ENCODE data around the gene PLEKHA7.

DNA sequence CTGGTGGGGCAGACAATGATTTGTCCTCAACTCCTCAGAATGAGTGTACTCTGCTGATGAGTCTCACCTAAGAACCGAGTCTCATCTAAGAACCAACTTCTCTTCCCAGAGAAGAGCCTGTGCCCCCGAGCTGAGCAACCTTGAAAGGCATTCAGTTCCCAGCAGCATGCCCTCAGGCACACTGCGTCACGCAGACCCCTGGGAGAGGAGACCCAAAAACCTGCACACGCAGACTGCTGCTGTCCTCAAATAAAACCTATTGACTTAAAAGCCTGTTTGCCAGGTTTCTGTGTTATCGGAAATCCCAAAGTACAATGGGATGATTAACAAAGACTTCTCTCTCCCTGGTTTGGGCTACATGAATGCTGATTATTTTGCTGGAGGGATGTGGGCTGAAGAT is 154.6 kb downstream of the PLEKHA7 start:
- TF ChIP-seq, protein P1, sequence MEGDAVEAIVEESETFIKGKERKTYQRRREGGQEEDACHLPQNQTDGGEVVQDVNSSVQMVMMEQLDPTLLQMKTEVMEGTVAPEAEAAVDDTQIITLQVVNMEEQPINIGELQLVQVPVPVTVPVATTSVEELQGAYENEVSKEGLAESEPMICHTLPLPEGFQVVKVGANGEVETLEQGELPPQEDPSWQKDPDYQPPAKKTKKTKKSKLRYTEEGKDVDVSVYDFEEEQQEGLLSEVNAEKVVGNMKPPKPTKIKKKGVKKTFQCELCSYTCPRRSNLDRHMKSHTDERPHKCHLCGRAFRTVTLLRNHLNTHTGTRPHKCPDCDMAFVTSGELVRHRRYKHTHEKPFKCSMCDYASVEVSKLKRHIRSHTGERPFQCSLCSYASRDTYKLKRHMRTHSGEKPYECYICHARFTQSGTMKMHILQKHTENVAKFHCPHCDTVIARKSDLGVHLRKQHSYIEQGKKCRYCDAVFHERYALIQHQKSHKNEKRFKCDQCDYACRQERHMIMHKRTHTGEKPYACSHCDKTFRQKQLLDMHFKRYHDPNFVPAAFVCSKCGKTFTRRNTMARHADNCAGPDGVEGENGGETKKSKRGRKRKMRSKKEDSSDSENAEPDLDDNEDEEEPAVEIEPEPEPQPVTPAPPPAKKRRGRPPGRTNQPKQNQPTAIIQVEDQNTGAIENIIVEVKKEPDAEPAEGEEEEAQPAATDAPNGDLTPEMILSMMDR (IDR thresholded peaks at IDR 0.05; ENCODE audit: low read depth, low read length, poor library complexity, severe bottlenecking): no peak
- TF ChIP-seq EZH2phosphoT487 (IDR thresholded peaks at IDR 0.05; ENCODE audit: borderline replicate concordance, low read length): no peak

All from DOHH2 (cell line).